T-helper 1 cell treated with Interleukin-12 subunit alpha and Interleukin-12 subunit beta and Interleukin-4 antibody, amounts not matched to agents 30 μg/mL and 1 μg/mL, for 36 hours (primary cell): ENCODE results near the gene C19orf44.
"Not testable (repeated sequence)": the region's sequence is repeated elsewhere in the genome, so short reads cannot be mapped to it uniquely, and the experiment has no call there.

Experiments
- H3K27ac Mint-ChIP-seq: one replicate; pipeline ENCODE4 v1.8.0; 2021; ENCODE audit warnings: mild to moderate bottlenecking, mixed read lengths
- H3K27me3 Mint-ChIP-seq: one replicate; pipeline ENCODE4 v1.8.0; 2021; ENCODE audit warnings: low read depth, mixed read lengths
- H3K36me3 Mint-ChIP-seq: one replicate; pipeline ENCODE4 v1.8.0; 2021; ENCODE audit warnings: low read depth, mixed read lengths
- H3K4me1 Mint-ChIP-seq: one replicate; pipeline ENCODE4 v1.8.0; 2021; ENCODE audit warnings: low read depth, mixed read lengths
- H3K4me3 Mint-ChIP-seq: one replicate; pipeline ENCODE4 v1.8.0; 2021; ENCODE audit warnings: mild to moderate bottlenecking, moderate library complexity, mixed read lengths
- H3K9me3 Mint-ChIP-seq: one replicate; pipeline ENCODE4 v1.8.0; 2021; ENCODE audit warnings: mixed read lengths

The C19orf44 gene

GRCh38 chr19:16482745-16483144 lies 13.4 kb upstream of the C19orf44 start:
- Mint-ChIP-seq H3K9me3 (no peaks in the 10 kb centered on the region), H3K27ac (no peak overlapping the region), H3K4me3 (no peak overlapping the region), H3K4me1 (no peaks in the 10 kb centered on the region), H3K27me3 (no peaks in the 10 kb centered on the region), H3K36me3 (no peaks in the 10 kb centered on the region)

GRCh38 chr19:16486476-16486875 lies 9.7 kb upstream of the C19orf44 start:
- H3K4me1 Mint-ChIP-seq, H3K4me3 Mint-ChIP-seq, H3K36me3 Mint-ChIP-seq, H3K27me3 Mint-ChIP-seq, H3K27ac Mint-ChIP-seq, H3K9me3 Mint-ChIP-seq: not testable (repeated sequence)

- Mint-ChIP-seq H3K9me3 (no peaks in the 10 kb centered on the region), H3K4me1 (peaks cover 9% of the 10 kb centered on the region), H3K36me3 (no peaks in the 10 kb centered on the region), H3K4me3 (peak overlapping the region; percentile 92), H3K27me3 (no peaks in the 10 kb centered on the region), H3K27ac (peak overlapping the region; percentile 79)
Observed at GRCh38 chr19:16496613-16496983, 404 bp downstream of the C19orf44 start.

- Mint-ChIP-seq H3K36me3 (no peaks in the 10 kb centered on the region), H3K27me3 (no peaks in the 10 kb centered on the region), H3K4me1 (peaks cover 9% of the 10 kb centered on the region), H3K9me3 (no peaks in the 10 kb centered on the region), H3K27ac (no peak overlapping the region), H3K4me3 (peak overlapping the region; percentile 92)
Observed at GRCh38 chr19:16497042-16497441, 848 bp downstream of the C19orf44 start.

- no peak overlapping the region for H3K27ac Mint-ChIP-seq
- H3K4me3 Mint-ChIP-seq = no peak overlapping the region
Observed at GRCh38 chr19:16497837-16498236, 1.6 kb downstream of the C19orf44 start.

GRCh38 chr19:16504271-16504670 lies 8.1 kb downstream of the C19orf44 start:
- Mint-ChIP-seq H3K36me3 (no peaks in the 10 kb centered on the region), H3K27me3 (no peaks in the 10 kb centered on the region), H3K9me3 (no peaks in the 10 kb centered on the region), H3K4me3 (no peak overlapping the region), H3K27ac (no peak overlapping the region), H3K4me1 (no peaks in the 10 kb centered on the region)

More at GRCh38 chr19:16497837-16498236, 1.6 kb downstream of the C19orf44 start:
- no peaks in the 10 kb centered on the region for H3K36me3 Mint-ChIP-seq
- no peaks in the 10 kb centered on the region for H3K9me3 Mint-ChIP-seq
- no peaks in the 10 kb centered on the region for H3K27me3 Mint-ChIP-seq
- H3K4me1 Mint-ChIP-seq = peaks cover 9% of the 10 kb centered on the region

GRCh38 chr19:16506161-16506560 lies 10.0 kb downstream of the C19orf44 start:
- not testable (repeated sequence) for H3K4me3 Mint-ChIP-seq, H3K36me3 Mint-ChIP-seq, H3K27me3 Mint-ChIP-seq, H3K27ac Mint-ChIP-seq, H3K9me3 Mint-ChIP-seq, H3K4me1 Mint-ChIP-seq

- Mint-ChIP-seq H3K4me3 (no peak overlapping the region), H3K36me3 (no peaks in the 10 kb centered on the region), H3K9me3 (no peaks in the 10 kb centered on the region), H3K27me3 (no peaks in the 10 kb centered on the region), H3K27ac (no peak overlapping the region), H3K4me1 (no peaks in the 10 kb centered on the region)
Observed at GRCh38 chr19:16506961-16507360, 10.8 kb downstream of the C19orf44 start.

GRCh38 chr19:16508546-16508945 lies 12.4 kb downstream of the C19orf44 start:
- Mint-ChIP-seq H3K9me3 (no peaks in the 10 kb centered on the region), H3K36me3 (no peaks in the 10 kb centered on the region), H3K27me3 (no peaks in the 10 kb centered on the region), H3K4me1 (no peaks in the 10 kb centered on the region), H3K4me3 (no peak overlapping the region), H3K27ac (no peak overlapping the region)

GRCh38 chr19:16509141-16510061 lies 13.2 kb downstream of the C19orf44 start:
- Mint-ChIP-seq H3K27ac (no peak overlapping the region), H3K4me3 (no peak overlapping the region)

GRCh38 chr19:16512611-16513010 lies 16.4 kb downstream of the C19orf44 start:
- not testable (repeated sequence) for H3K4me1 Mint-ChIP-seq, H3K27me3 Mint-ChIP-seq, H3K27ac Mint-ChIP-seq, H3K4me3 Mint-ChIP-seq, H3K36me3 Mint-ChIP-seq, H3K9me3 Mint-ChIP-seq

More at GRCh38 chr19:16509141-16510061, 13.2 kb downstream of the C19orf44 start:
- no peaks in the 10 kb centered on the region for H3K27me3 Mint-ChIP-seq
- H3K4me1 Mint-ChIP-seq = no peaks in the 10 kb centered on the region
- no peaks in the 10 kb centered on the region for H3K9me3 Mint-ChIP-seq
- H3K36me3 Mint-ChIP-seq = no peaks in the 10 kb centered on the region

- Mint-ChIP-seq H3K27me3 (no peaks in the 10 kb centered on the region), H3K4me3 (no peak overlapping the region), H3K9me3 (no peaks in the 10 kb centered on the region), H3K27ac (no peak overlapping the region), H3K4me1 (no peaks in the 10 kb centered on the region), H3K36me3 (peaks cover 6% of the 10 kb centered on the region)
Observed at GRCh38 chr19:16514383-16515019, 18.3 kb downstream of the C19orf44 start.

- Mint-ChIP-seq H3K9me3 (no peaks in the 10 kb centered on the region), H3K36me3 (peaks cover 11% of the 10 kb centered on the region), H3K4me1 (no peaks in the 10 kb centered on the region), H3K27ac (no peak overlapping the region), H3K27me3 (no peaks in the 10 kb centered on the region), H3K4me3 (no peak overlapping the region)
Observed at GRCh38 chr19:16516381-16516780, 20.2 kb downstream of the C19orf44 start.

GRCh38 chr19:16516923-16517610 lies 20.9 kb downstream of the C19orf44 start:
- Mint-ChIP-seq H3K4me1 (no peaks in the 10 kb centered on the region), H3K36me3 (peaks cover 11% of the 10 kb centered on the region), H3K4me3 (no peak overlapping the region), H3K9me3 (no peaks in the 10 kb centered on the region), H3K27me3 (no peaks in the 10 kb centered on the region), H3K27ac (no peak overlapping the region)

GRCh38 chr19:16518061-16518460 lies 21.9 kb downstream of the C19orf44 start:
- Mint-ChIP-seq H3K27me3 (no peaks in the 10 kb centered on the region), H3K27ac (no peak overlapping the region), H3K4me1 (no peaks in the 10 kb centered on the region), H3K9me3 (no peaks in the 10 kb centered on the region), H3K36me3 (peaks cover 13% of the 10 kb centered on the region), H3K4me3 (no peak overlapping the region)
